Activated CD8-positive, alpha-beta T cell treated with anti-CD3 and anti-CD28 coated beads, Interleukin-2, amount 10 ng/mL, durations not matched to agents 7 days and 5 days (primary cell): Measurements from ENCODE around the gene CDH16. TPM values are rescaled to one million over a fixed set of nuclear protein-coding genes. Genes with fewer than 3 reads are reported as not detected.
"Not testable (repeated sequence)": the region's sequence is repeated elsewhere in the genome, so short reads cannot be mapped to it uniquely, and the experiment has no call there.

Experiments used
- ATAC-seq: fragments of 150-1000 bp; cut with Tn5 transposase; one replicate; pipeline ENCODE4 v1.10.0; 2021; ENCODE audit warnings: moderate library complexity
- CTCF ChIA-PET: fragments of 350-600 bp; sonication (Branson Sonifier 250); formaldehyde crosslinking; loops from one replicate; lab custom pipeline; 2021; ENCODE audit warnings: antibody characterized with exemption; lab: Charles Lee
- POLR2A ChIA-PET: fragments of 350-600 bp; sonication (Branson Sonifier 250); formaldehyde crosslinking; loops from one replicate; lab custom pipeline; 2021; ENCODE audit warnings: antibody characterized with exemption; lab: Charles Lee
- DNase-seq: peaks from one replicate; pipeline ENCODE4 v3.0.0-alpha.2; 2020
- H3K27ac Mint-ChIP-seq: one replicate; pipeline ENCODE4 v1.8.0; 2021; ENCODE audit warnings: mild to moderate bottlenecking, mixed read lengths
- H3K27me3 Mint-ChIP-seq: one replicate; pipeline ENCODE4 v1.8.0; 2021; ENCODE audit warnings: low read depth, mixed read lengths
- H3K36me3 Mint-ChIP-seq: one replicate; pipeline ENCODE4 v1.8.0; 2021; ENCODE audit warnings: low read depth, mixed read lengths
- H3K4me1 Mint-ChIP-seq: one replicate; pipeline ENCODE4 v1.8.0; 2021; ENCODE audit warnings: low read depth, mixed read lengths
- H3K4me3 Mint-ChIP-seq: one replicate; pipeline ENCODE4 v1.8.0; 2021; ENCODE audit warnings: mild to moderate bottlenecking, mixed read lengths
- H3K9me3 Mint-ChIP-seq: one replicate; pipeline ENCODE4 v1.8.0; 2022; ENCODE audit warnings: mixed read lengths; ENCODE audit not compliant: insufficient read depth
- total RNA-seq, 2 experiments: library from RNA; stranded (reverse); gene quantifications; one replicate each; pipeline ENCODE4 v1.2.3, GENCODE V29; 2021

Gene CDH16
- total RNA-seq, 2 experiments from 2014 or later = not detected

DNA sequence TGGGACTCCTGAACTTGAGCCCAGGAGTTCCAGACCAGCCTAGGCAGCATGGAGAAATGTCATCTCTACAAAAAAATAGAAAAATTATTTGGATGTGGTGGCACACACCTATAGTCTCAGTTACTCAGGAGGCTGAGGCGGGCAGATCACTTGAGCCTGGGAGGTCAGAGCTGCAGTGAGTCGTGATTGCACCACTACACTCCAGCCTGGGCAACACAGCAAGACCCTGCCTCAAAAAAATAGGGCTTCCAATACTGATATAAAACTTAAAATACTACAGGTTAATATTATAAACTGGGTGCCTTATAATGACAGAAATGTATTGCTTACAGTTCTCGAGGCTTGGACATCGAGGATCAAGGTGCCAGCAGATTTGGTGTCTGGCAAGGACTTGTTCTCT is 27.3 kb upstream of the CDH16 start:
- Mint-ChIP-seq H3K36me3 (peaks cover 23% of the 10 kb centered on the region), H3K4me3 (no peak overlapping the region), H3K4me1 (peaks cover 23% of the 10 kb centered on the region), H3K9me3 (no peaks in the 10 kb centered on the region), H3K27ac (no peak overlapping the region), H3K27me3 (peaks cover 25% of the 10 kb centered on the region)
- POLR2A ChIA-PET = no interaction called here
- ATAC-seq = no peak
- CTCF ChIA-PET = interaction anchor here (1.4 to 2.1 kb wide), 2 partner anchors 8 to 209 kb away, joined by 7 to 10 read pairs; no protein-coding TSS in a partner anchor
- no peak for DNase-seq

DNA sequence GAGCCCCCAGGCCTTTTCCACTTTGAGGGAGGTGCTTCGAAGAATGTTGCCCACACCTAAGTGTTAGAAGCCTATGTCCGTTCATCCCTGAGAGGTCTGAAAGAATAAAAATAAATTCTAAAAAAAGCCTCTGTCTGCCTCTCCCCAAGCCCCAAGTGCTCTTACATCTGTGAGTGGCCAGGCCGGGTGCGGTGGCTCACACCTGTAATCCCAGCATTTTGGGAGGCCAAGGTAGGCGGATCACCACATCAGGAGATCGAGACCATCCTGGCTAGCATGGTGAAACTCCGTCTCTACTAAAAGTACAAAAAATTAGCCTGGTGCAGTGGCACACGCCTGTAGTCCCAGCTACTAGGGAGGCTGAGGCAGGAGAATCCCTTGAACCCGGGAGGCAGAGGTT is 26.3 kb upstream of the CDH16 start:
- H3K4me3 Mint-ChIP-seq, H3K27ac Mint-ChIP-seq, DNase-seq, ATAC-seq, H3K9me3 Mint-ChIP-seq: not testable (repeated sequence)
- peaks cover 20% of the 10 kb centered on the region for H3K27me3 Mint-ChIP-seq
- peaks cover 19% of the 10 kb centered on the region for H3K4me1 Mint-ChIP-seq
- ChIA-PET POLR2A (interaction anchor here (1.8 kb wide), 1 partner anchor 11 kb away, joined by 8 read pairs; the partner anchor contains the start of gene CIAO2B), CTCF (interaction anchor here (0.6 to 1.7 kb wide), 3 partner anchors 9 to 240 kb away, joined by 3 to 7 read pairs (median 5); no protein-coding TSS in a partner anchor)
- H3K36me3 Mint-ChIP-seq = peaks cover 20% of the 10 kb centered on the region

DNA sequence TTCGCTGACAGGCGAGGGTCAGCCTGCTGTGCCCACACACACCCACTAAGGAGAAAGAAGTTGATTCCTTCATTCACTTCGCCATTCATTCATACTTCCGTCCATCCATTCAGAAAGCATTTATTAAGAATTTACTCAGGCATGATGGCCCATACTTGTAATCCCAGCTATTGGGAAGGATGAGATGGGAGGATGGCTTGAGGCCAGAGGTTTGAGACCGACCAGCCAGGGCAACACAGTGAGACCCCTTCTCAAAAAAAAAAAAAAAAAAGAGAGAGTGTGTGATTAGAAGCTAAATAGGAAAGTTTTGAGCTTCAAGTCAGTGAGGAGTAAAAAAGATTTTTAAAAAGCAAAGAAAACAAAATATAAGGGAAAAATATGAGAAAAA is 25.4 kb upstream of the CDH16 start:
- Mint-ChIP-seq H3K36me3 (peaks cover 20% of the 10 kb centered on the region), H3K9me3 (no peaks in the 10 kb centered on the region), H3K4me1 (peaks cover 17% of the 10 kb centered on the region), H3K27ac (no peak overlapping the region), H3K27me3 (peaks cover 11% of the 10 kb centered on the region), H3K4me3 (no peak overlapping the region)
- ATAC-seq (no peak), DNase-seq (no peak)
- ChIA-PET POLR2A (interaction anchor here (1.8 kb wide), 1 partner anchor 10 kb away, joined by 8 read pairs; the partner anchor contains the start of gene CIAO2B), CTCF (interaction anchor here (0.9 to 1.7 kb wide), 4 partner anchors 10 to 241 kb away, joined by 3 to 5 read pairs (median 4); partner anchors contain the start of gene CIAO2B)

DNA sequence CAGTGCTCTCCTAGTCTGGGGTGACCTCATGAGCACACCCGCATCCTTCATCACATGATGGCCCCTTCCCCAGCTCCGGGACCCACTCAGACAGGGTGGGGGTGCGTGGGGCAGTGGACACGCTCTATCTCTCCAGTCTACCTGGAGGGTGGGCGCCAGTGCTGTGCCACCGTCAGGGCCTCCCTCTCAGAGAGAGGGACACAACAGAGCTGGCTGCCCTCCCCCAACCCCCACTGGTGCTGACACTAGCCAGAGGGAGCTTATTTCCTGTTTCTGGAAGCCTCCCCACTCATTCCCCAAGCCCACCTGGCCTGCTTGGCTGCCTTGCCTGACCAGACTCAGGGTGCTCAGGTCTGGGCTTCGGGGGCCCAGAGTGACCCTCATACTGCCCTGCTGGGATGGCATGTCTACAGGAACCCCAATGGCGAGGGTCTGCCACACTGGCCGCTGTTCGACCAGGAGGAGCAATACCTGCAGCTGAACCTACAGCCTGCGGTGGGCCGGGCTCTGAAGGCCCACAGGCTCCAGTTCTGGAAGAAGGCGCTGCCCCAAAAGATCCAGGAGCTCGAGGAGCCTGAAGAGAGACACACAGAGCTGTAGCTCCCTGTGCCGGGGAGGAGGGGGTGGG is 24.9 kb upstream of the CDH16 start:
- Mint-ChIP-seq H3K27ac (no peak overlapping the region), H3K4me3 (no peak overlapping the region), H3K36me3 (peaks cover 20% of the 10 kb centered on the region), H3K4me1 (peaks cover 15% of the 10 kb centered on the region), H3K27me3 (peaks cover 6% of the 10 kb centered on the region), H3K9me3 (no peaks in the 10 kb centered on the region)
- no peak for ATAC-seq
- ChIA-PET CTCF (interaction anchor here (0.9 to 1.7 kb wide), 4 partner anchors 9 to 242 kb away, joined by 3 to 5 read pairs (median 4); partner anchors contain the start of gene CIAO2B), POLR2A (interaction anchor here (1.8 kb wide), 1 partner anchor 9 kb away, joined by 8 read pairs; the partner anchor contains the start of gene CIAO2B)
- no peak for DNase-seq

DNA sequence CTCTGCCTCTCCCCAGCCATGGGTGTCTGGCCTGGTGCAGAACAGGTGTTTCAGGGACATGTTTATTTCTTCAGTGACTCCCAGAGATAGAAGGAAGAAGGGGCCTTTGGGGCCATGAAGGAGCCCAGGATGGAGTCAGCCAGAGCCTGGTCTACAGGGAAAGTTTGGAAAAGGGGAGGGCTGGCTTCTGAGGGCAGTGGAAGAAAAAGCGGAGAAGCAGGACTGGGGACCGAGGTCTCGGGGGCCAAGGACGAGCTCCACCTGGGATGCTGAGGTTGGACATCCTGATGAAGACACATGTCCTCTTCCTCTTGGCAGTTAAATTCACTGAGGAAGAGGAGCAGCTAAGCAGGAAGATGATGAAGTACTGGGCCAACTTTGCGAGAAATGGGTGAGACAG is 24.3 kb upstream of the CDH16 start:
- Mint-ChIP-seq H3K27me3 (no peaks in the 10 kb centered on the region), H3K4me3 (no peak overlapping the region), H3K36me3 (peaks cover 20% of the 10 kb centered on the region), H3K4me1 (peaks cover 9% of the 10 kb centered on the region), H3K27ac (peak overlapping the region; percentile 11), H3K9me3 (no peaks in the 10 kb centered on the region)
- no peak for ATAC-seq
- POLR2A ChIA-PET = no interaction called here
- no peak for DNase-seq
- CTCF ChIA-PET = interaction anchor here (1.5 kb wide), 1 partner anchor 212 kb away, joined by 4 read pairs; no protein-coding TSS in a partner anchor

DNA sequence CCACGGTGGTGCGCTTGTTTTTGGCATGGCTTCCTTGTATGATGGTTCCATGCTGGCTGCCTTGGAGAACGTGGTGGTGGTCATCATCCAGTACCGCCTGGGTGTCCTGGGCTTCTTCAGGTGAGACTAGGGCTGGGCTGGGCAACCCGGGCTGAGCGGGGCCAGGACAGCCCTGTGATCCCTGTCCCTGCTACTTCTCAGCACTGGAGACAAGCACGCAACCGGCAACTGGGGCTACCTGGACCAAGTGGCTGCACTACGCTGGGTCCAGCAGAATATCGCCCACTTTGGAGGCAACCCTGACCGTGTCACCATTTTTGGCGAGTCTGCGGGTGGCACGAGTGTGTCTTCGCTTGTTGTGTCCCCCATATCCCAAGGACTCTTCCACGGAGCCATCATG is 21.6 kb upstream of the CDH16 start:
- Mint-ChIP-seq H3K9me3 (no peaks in the 10 kb centered on the region), H3K4me1 (peaks cover 23% of the 10 kb centered on the region), H3K4me3 (no peak overlapping the region), H3K36me3 (peaks cover 30% of the 10 kb centered on the region), H3K27me3 (no peaks in the 10 kb centered on the region), H3K27ac (no peak overlapping the region)
- no peak for DNase-seq
- POLR2A ChIA-PET = no interaction called here
- no peak for ATAC-seq
- CTCF ChIA-PET = no interaction called here

DNA sequence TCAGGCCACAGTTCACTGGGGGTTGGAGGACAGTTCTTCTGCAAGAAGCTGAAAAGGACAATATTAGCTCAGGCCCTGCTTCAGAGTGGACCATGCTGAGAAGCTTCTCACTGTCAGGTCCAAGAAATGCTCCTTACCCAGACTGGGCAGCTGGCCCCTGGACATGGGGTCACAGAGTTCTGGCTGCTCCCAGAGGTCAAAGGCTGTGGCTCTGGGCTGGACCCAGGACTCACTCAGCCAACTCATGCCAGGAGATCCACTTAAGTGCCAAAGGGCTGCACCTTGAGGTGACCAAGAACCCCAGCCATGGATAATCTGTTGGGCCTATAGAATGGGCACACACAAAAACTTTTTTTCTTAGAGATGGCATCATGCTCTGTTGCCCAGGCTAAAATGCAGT is 20.7 kb upstream of the CDH16 start:
- Mint-ChIP-seq H3K9me3 (no peaks in the 10 kb centered on the region), H3K36me3 (peaks cover 33% of the 10 kb centered on the region), H3K27me3 (no peaks in the 10 kb centered on the region), H3K4me3 (no peak overlapping the region), H3K27ac (no peak overlapping the region), H3K4me1 (peaks cover 26% of the 10 kb centered on the region)
- no peak for ATAC-seq
- CTCF ChIA-PET = no interaction called here
- POLR2A ChIA-PET = no interaction called here
- no peak for DNase-seq

DNA sequence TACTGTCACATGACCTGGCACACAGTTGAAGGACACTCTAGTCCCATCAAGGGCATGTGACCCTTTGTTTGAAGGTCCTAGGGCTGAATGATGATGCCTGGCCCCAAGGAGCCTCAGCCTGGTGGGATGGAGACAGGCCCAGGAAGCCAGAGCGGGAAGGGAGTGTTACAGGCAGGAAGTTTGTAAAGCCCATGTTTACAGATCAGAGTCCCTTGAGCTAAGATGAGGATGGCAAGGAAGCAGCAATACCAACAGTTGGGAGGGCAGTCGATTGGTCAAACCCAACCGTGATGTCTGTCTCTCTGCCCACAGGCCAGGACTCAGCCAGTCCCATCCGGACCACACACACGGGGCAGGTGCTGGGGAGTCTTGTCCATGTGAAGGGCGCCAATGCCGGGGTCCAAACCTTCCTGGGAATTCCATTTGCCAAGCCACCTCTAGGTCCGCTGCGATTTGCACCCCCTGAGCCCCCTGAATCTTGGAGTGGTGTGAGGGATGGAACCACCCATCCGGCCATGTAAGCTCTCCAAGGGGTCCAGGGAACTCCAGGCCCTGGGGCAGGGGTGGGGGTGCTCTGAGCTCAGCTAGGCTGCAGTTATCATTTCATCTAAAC is 19.1 kb upstream of the CDH16 start:
- Mint-ChIP-seq H3K27ac (peak overlapping the region; percentile 23), H3K27me3 (no peaks in the 10 kb centered on the region), H3K9me3 (no peaks in the 10 kb centered on the region), H3K36me3 (peaks cover 44% of the 10 kb centered on the region), H3K4me3 (no peak overlapping the region), H3K4me1 (peaks cover 40% of the 10 kb centered on the region)
- no peak for ATAC-seq
- DNase-seq = no peak
- ChIA-PET CTCF (interaction anchor here (1.0 to 1.3 kb wide), 4 partner anchors 9 to 199 kb away, joined by 3 to 4 read pairs (median 3); no protein-coding TSS in a partner anchor), POLR2A (interaction anchor here (0.8 kb wide), 1 partner anchor 35 kb away, joined by 3 read pairs; no protein-coding TSS in a partner anchor)

DNA sequence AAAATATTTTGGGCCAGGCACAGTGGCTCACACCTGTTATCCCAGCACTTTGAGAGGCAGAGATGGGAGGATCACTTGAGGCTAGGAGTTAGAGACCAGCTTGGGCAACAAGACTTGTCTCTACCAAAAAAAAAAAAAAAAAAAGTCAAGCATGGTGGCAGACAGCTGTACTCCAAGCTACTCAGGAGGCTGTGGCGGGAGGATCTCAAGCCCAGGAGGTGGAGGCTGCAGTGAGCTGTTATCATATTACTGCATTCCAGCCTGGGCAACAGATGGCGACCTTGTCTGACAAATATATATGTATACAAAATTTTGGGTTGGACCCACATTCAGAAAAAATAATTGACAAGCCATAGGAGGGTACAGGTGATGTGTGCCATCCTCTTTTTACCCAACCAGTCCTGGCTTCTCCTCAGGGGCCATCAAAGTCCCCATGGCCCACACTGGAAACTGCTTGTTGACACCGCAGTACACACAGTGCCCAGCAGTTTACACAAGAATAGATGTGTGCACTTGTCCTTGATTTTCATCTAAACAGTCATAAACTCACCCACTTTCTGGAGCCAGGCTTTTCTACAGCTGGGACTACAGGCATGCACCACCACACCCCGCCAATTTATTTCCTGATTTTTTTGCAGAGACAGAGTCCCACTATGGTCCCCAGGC is 18.3 kb upstream of the CDH16 start:
- H3K4me1 Mint-ChIP-seq = peaks cover 48% of the 10 kb centered on the region
- ChIA-PET POLR2A (interaction anchor here (0.7 to 0.8 kb wide), 2 partner anchors 34 to 57 kb away, joined by 3 read pairs; partner anchors contain the start of gene PDP2), CTCF (interaction anchor here (0.6 to 1.2 kb wide), 5 partner anchors 8 to 218 kb away, joined by 3 to 4 read pairs (median 3); no protein-coding TSS in a partner anchor)
- peak overlapping the region; percentile 53 for H3K27ac Mint-ChIP-seq
- H3K9me3 Mint-ChIP-seq = no peaks in the 10 kb centered on the region
- H3K4me3 Mint-ChIP-seq = peak overlapping the region; percentile 26
- H3K36me3 Mint-ChIP-seq = peaks cover 43% of the 10 kb centered on the region
- ATAC-seq = no peak
- no peaks in the 10 kb centered on the region for H3K27me3 Mint-ChIP-seq
- DNase-seq = no peak

DNA sequence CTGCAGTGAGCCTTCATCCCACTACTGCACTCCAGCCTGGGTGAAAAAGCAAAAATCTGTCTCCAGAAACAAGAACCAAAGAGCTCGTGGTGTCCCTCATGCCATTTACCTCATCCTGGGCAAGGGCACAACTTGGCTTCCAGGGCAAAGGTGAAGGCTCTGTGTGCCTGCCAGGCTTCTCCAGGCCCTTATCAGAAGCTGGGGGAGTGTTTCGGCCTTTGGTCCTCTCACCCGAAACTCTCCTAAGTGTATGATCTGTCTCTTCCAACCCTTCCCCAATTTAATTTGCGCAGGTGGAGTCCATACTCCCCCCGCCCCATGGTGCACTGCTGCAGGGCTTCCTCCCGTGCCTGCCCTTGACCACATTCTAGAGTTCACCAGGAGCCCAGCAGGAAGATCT is 17.8 kb upstream of the CDH16 start:
- ChIA-PET CTCF (interaction anchor here (0.6 to 1.2 kb wide), 3 partner anchors 11 to 219 kb away, joined by 3 to 4 read pairs (median 3); no protein-coding TSS in a partner anchor), POLR2A (interaction anchor here (0.7 kb wide), 1 partner anchor 56 kb away, joined by 3 read pairs; the partner anchor contains the start of gene PDP2)
- no peak for DNase-seq
- ATAC-seq = no peak
- Mint-ChIP-seq H3K9me3 (no peaks in the 10 kb centered on the region), H3K27me3 (no peaks in the 10 kb centered on the region), H3K4me3 (peak overlapping the region; percentile 99), H3K36me3 (peaks cover 40% of the 10 kb centered on the region), H3K27ac (peak overlapping the region; percentile 53), H3K4me1 (peaks cover 49% of the 10 kb centered on the region)

DNA sequence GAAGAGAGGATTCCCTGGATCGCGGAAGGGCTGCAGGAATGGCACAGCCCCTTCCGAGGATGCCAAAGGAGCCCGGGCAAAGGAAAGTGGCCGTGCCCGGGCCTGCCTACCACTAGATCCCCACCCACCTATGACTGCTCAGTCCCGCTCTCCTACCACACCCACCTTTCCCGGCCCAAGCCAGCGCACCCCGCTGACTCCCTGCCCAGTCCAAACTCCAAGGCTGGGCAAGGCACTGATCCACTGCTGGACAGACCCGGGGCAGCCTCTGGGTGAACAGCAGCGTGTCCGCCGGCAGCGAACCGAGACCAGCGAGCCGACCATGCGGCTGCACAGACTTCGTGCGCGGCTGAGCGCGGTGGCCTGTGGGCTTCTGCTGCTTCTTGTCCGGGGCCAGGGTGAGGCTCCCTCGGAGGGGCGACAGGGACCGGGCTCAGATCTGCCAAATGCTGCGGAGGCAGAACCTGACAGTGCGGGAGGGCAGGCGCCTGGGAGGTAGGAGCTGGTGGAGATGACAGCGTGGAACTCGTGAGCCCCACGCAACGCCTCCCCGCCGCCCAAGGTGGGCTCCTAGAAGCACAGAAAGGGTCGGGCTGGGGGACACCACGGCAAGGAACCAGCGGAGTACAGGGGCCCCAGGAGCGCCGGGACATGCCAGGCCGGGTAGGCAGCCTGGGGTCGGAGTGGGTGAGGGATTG is 16.8 kb upstream of the CDH16 start, which contains the start of gene CES2:
Gene CES2 (plus strand): TSS at position 203 of the 698 bp plus-strand sequence. CDS start 120 bp downstream, at position 323.
- Mint-ChIP-seq H3K9me3 (no peaks in the 10 kb centered on the region), H3K4me1 (peaks cover 49% of the 10 kb centered on the region), H3K4me3 (peak within 1 kb of the TSS; percentile 99), H3K27ac (peak within 1 kb of the TSS; percentile 98), H3K36me3 (peaks cover 35% of the 10 kb centered on the region), H3K27me3 (no peaks in the 10 kb centered on the region)
- ATAC-seq = no peak
- DNase-seq = no peak
- CTCF ChIA-PET = interaction anchor here (0.6 to 1.3 kb wide), 2 partner anchors 8 to 220 kb away, joined by 3 read pairs; no protein-coding TSS in a partner anchor
- POLR2A ChIA-PET = no interaction called here
